Naive thymus-derived CD8-positive, alpha-beta T cell (primary cell): ENCODE measurements around the gene KRTAP4-12. TPM values are rescaled to one million over a fixed set of nuclear protein-coding genes. Genes with fewer than 3 reads are reported as not detected.

Source experiments
- ATAC-seq, 2 donors: fragments of 150-1000 bp; cut with Tn5 transposase in 1 of 2; sonication (Bioruptor Pico), chemical (Tn5 transposase) in 1 of 2; 1 replicate in 1 of 2; 2 replicates in 1 of 2; pipeline ENCODE4 v1.10.0; 2021; ENCODE audit warnings: mild to moderate bottlenecking in 2 of 2, moderate library complexity in 2 of 2
- POLR2A ChIA-PET: fragments of 350-600 bp; sonication (Branson Sonifier 250); formaldehyde crosslinking; loops from one replicate; lab custom pipeline; 2021; ENCODE audit warnings: antibody characterized with exemption; lab: Charles Lee
- DNase-seq, 10 donors: peaks; one replicate each; pipeline versions ENCODE4 v3.0.0 to v3.0.0-alpha.2; 2020 to 2022
- H3K27ac Mint-ChIP-seq, 10 donors: one replicate each; pipeline ENCODE4 v1.8.0; 2020 to 2022; ENCODE audit warnings: mild to moderate bottlenecking in 10 of 10, mixed read lengths in 10 of 10, moderate library complexity in 4 of 10, inconsistent platforms in 1 of 10
- H3K27me3 Mint-ChIP-seq, 5 donors: one replicate each; pipeline ENCODE4 v1.8.0; 2021 to 2022; ENCODE audit warnings: mixed read lengths in 5 of 5
- H3K36me3 Mint-ChIP-seq, 3 donors: one replicate each; pipeline ENCODE4 v1.8.0; 2020 to 2022; ENCODE audit warnings: mixed read lengths in 3 of 3, mild to moderate bottlenecking in 2 of 3, inconsistent platforms in 1 of 3
- H3K4me1 Mint-ChIP-seq, 4 donors: one replicate each; pipeline ENCODE4 v1.8.0; 2021 to 2022; ENCODE audit warnings: mixed read lengths in 4 of 4
- H3K4me3 Mint-ChIP-seq, 10 donors: one replicate each; pipeline ENCODE4 v1.8.0; 2020 to 2022; ENCODE audit warnings: mild to moderate bottlenecking in 10 of 10, mixed read lengths in 10 of 10, moderate library complexity in 6 of 10, inconsistent platforms in 1 of 10
- H3K9me3 Mint-ChIP-seq, 9 donors: one replicate each; pipeline ENCODE4 v1.8.0; 2020 to 2022; ENCODE audit warnings: mixed read lengths in 9 of 9, mild to moderate bottlenecking in 3 of 9, inconsistent platforms in 1 of 9, moderate library complexity in 1 of 9
- polyA plus RNA-seq, 3 donors: library from polyadenylated mRNA; unstranded; fragments of 300-500 nt; fragmentation: Illumina TruSeq; gene quantifications; one replicate each; pipeline ENCODE4 v1.2.3, GENCODE V29; 2021
- total RNA-seq, 8 experiments: library from RNA in 2 of 8; stranded (reverse) in 2 of 8; gene quantifications; one replicate each; pipeline ENCODE4 v1.2.3 and lab custom pipeline; 2021 to 2026

KRTAP4-12 gene
- total and polyA plus RNA-seq, 5 experiments from 2014 or later: 0.15 TPM; not detected in 4

GRCh38 chr17:41076788-41077187 is 47.2 kb downstream of the KRTAP4-12 start:
- Mint-ChIP-seq H3K27me3 (peaks cover 4 to 22% (median 15%) of the 10 kb centered on the region in 5 donors), H3K9me3 (no peaks in the 10 kb centered on the region), H3K27ac (no peak overlapping the region), H3K36me3 (no peaks in the 10 kb centered on the region), H3K4me3 (no peak overlapping the region), H3K4me1 (peaks cover 0 to 2% (median 0%) of the 10 kb centered on the region in 4 donors)
- POLR2A ChIA-PET: no interaction called here
- DNase-seq (no peak), ATAC-seq (no peak)

- no peak for ATAC-seq
- POLR2A ChIA-PET: no interaction called here
- no peaks in the 10 kb centered on the region for H3K36me3 Mint-ChIP-seq
- DNase-seq: no peak
- H3K9me3 Mint-ChIP-seq: no peaks in the 10 kb centered on the region
- H3K4me1 Mint-ChIP-seq: peaks cover 0 to 6% (median 2%) of the 10 kb centered on the region in 4 donors
- no peak overlapping the region for H3K4me3 Mint-ChIP-seq
- no peak overlapping the region for H3K27ac Mint-ChIP-seq
- peaks cover 4 to 22% (median 12%) of the 10 kb centered on the region in 5 donors for H3K27me3 Mint-ChIP-seq
These were observed 50.3 kb downstream of the KRTAP4-12 start for GRCh38 chr17:41073676-41074075.

Other genes with a start within 250 kb of the KRTAP4-12 start
Only the 30 nearest of the 39 such genes appear.
- not detected for gene KRT40, start 139.9 kb downstream of the KRTAP4-12 start, total RNA-seq
- not detected for gene KRT40, start 139.9 kb downstream of the KRTAP4-12 start, polyA plus RNA-seq
- gene KRTAP3-3, start 130.0 kb downstream of the KRTAP4-12 start, total RNA-seq: not detected
- not detected for gene KRTAP3-3, start 130.0 kb downstream of the KRTAP4-12 start, polyA plus RNA-seq
- gene KRTAP3-2, start 124.3 kb downstream of the KRTAP4-12 start, total RNA-seq: not detected
- gene KRTAP3-2, start 124.3 kb downstream of the KRTAP4-12 start, polyA plus RNA-seq: not detected
- gene KRTAP3-1, start 115.1 kb downstream of the KRTAP4-12 start, total RNA-seq: not detected
- not detected for gene KRTAP3-1, start 115.1 kb downstream of the KRTAP4-12 start, polyA plus RNA-seq
- not detected for gene KRTAP1-5, start 97.0 kb downstream of the KRTAP4-12 start, total RNA-seq
- gene KRTAP1-5, start 97.0 kb downstream of the KRTAP4-12 start, polyA plus RNA-seq: not detected
- not detected for gene KRTAP1-4, start 94.0 kb downstream of the KRTAP4-12 start, total RNA-seq
- not detected for gene KRTAP1-4, start 94.0 kb downstream of the KRTAP4-12 start, polyA plus RNA-seq
- gene KRTAP1-3, start 89.3 kb downstream of the KRTAP4-12 start, total RNA-seq: not detected
- gene KRTAP1-3, start 89.3 kb downstream of the KRTAP4-12 start, polyA plus RNA-seq: not detected
- gene KRTAP1-1, start 82.7 kb downstream of the KRTAP4-12 start, total RNA-seq: not detected
- not detected for gene KRTAP1-1, start 82.7 kb downstream of the KRTAP4-12 start, polyA plus RNA-seq
- gene KRTAP2-1, start 76.9 kb downstream of the KRTAP4-12 start, total RNA-seq: not detected
- gene KRTAP2-1, start 76.9 kb downstream of the KRTAP4-12 start, polyA plus RNA-seq: not detected
- gene KRTAP2-2, start 69.0 kb downstream of the KRTAP4-12 start, total RNA-seq: not detected
- gene KRTAP2-2, start 69.0 kb downstream of the KRTAP4-12 start, polyA plus RNA-seq: not detected
- not detected for gene KRTAP2-3, start 64.1 kb downstream of the KRTAP4-12 start, total RNA-seq
- gene KRTAP2-3, start 64.1 kb downstream of the KRTAP4-12 start, polyA plus RNA-seq: not detected
- not detected for gene KRTAP2-4, start 58.3 kb downstream of the KRTAP4-12 start, total RNA-seq
- gene KRTAP2-4, start 58.3 kb downstream of the KRTAP4-12 start, polyA plus RNA-seq: not detected
- gene KRTAP4-7, start 40.0 kb downstream of the KRTAP4-12 start, total RNA-seq: not detected
- not detected for gene KRTAP4-7, start 40.0 kb downstream of the KRTAP4-12 start, polyA plus RNA-seq
- not detected for gene KRTAP4-8, start 26.0 kb downstream of the KRTAP4-12 start, total RNA-seq
- gene KRTAP4-8, start 26.0 kb downstream of the KRTAP4-12 start, polyA plus RNA-seq: not detected
- gene KRTAP4-16, start 22.0 kb downstream of the KRTAP4-12 start, total RNA-seq: not detected
- gene KRTAP4-16, start 22.0 kb downstream of the KRTAP4-12 start, polyA plus RNA-seq: not detected
- gene KRTAP4-9, start 18.8 kb downstream of the KRTAP4-12 start, total RNA-seq: not detected
- gene KRTAP4-9, start 18.8 kb downstream of the KRTAP4-12 start, polyA plus RNA-seq: not detected
- gene KRTAP4-11, start 5.8 kb downstream of the KRTAP4-12 start, total RNA-seq: not detected
- not detected for gene KRTAP4-11, start 5.8 kb downstream of the KRTAP4-12 start, polyA plus RNA-seq
- gene KRTAP4-6, start 16.4 kb upstream of the KRTAP4-12 start, total RNA-seq: not detected
- gene KRTAP4-6, start 16.4 kb upstream of the KRTAP4-12 start, polyA plus RNA-seq: not detected
- not detected for gene KRTAP4-5, start 25.6 kb upstream of the KRTAP4-12 start, total RNA-seq
- gene KRTAP4-5, start 25.6 kb upstream of the KRTAP4-12 start, polyA plus RNA-seq: not detected
- gene KRTAP4-4, start 36.6 kb upstream of the KRTAP4-12 start, total RNA-seq: not detected
- gene KRTAP4-4, start 36.6 kb upstream of the KRTAP4-12 start, polyA plus RNA-seq: not detected
- gene KRTAP4-3, start 44.0 kb upstream of the KRTAP4-12 start, total RNA-seq: not detected
- gene KRTAP4-3, start 44.0 kb upstream of the KRTAP4-12 start, polyA plus RNA-seq: not detected
- not detected for gene KRTAP4-2, start 54.0 kb upstream of the KRTAP4-12 start, total RNA-seq
- not detected for gene KRTAP4-2, start 54.0 kb upstream of the KRTAP4-12 start, polyA plus RNA-seq
- not detected for gene KRTAP4-1, start 60.7 kb upstream of the KRTAP4-12 start, total RNA-seq
- gene KRTAP4-1, start 60.7 kb upstream of the KRTAP4-12 start, polyA plus RNA-seq: not detected
- gene KRTAP9-1, start 65.7 kb upstream of the KRTAP4-12 start, total RNA-seq: not detected
- gene KRTAP9-1, start 65.7 kb upstream of the KRTAP4-12 start, polyA plus RNA-seq: not detected
- gene KRTAP9-2, start 102.5 kb upstream of the KRTAP4-12 start, total RNA-seq: not detected
- not detected for gene KRTAP9-2, start 102.5 kb upstream of the KRTAP4-12 start, polyA plus RNA-seq
- gene KRTAP9-3, start 108.3 kb upstream of the KRTAP4-12 start, total RNA-seq: not detected
- gene KRTAP9-3, start 108.3 kb upstream of the KRTAP4-12 start, polyA plus RNA-seq: not detected
- not detected for gene KRTAP9-8, start 113.8 kb upstream of the KRTAP4-12 start, total RNA-seq
- gene KRTAP9-8, start 113.8 kb upstream of the KRTAP4-12 start, polyA plus RNA-seq: not detected
- gene KRTAP9-4, start 125.5 kb upstream of the KRTAP4-12 start, total RNA-seq: not detected
- gene KRTAP9-4, start 125.5 kb upstream of the KRTAP4-12 start, polyA plus RNA-seq: not detected
- not detected for gene KRTAP9-9, start 131.2 kb upstream of the KRTAP4-12 start, total RNA-seq
- not detected for gene KRTAP9-9, start 131.2 kb upstream of the KRTAP4-12 start, polyA plus RNA-seq
- gene KRTAP9-6, start 141.2 kb upstream of the KRTAP4-12 start, total RNA-seq: not detected
- gene KRTAP9-6, start 141.2 kb upstream of the KRTAP4-12 start, polyA plus RNA-seq: not detected